GM21360 (cell line): Measurements from ENCODE around the gene NLRP4.
"Not testable (repeated sequence)": the region's sequence is repeated elsewhere in the genome, so short reads cannot be mapped to it uniquely, and the experiment has no call there.

Experiments
- ATAC-seq: cut with Tn5 transposase; IDR thresholded peaks from one replicate; pipeline ENCODE4 v1.9.1; 2021; ENCODE audit warnings: mild to moderate bottlenecking, moderate library complexity; ENCODE audit not compliant: unreplicated experiment

NLRP4 gene

GRCh38 chr19:55882626-55883025 lies 46.3 kb downstream of the NLRP4 start:
- no peak for ATAC-seq

GRCh38 chr19:55898911-55899310 lies 62.6 kb downstream of the NLRP4 start:
- ATAC-seq = no peak

GRCh38 chr19:55901369-55902079 lies 65.2 kb downstream of the NLRP4 start:
- no peak for ATAC-seq

- no peak for ATAC-seq
Observed at GRCh38 chr19:55902080-55902751, 65.9 kb downstream of the NLRP4 start.

- no peak for ATAC-seq
Observed at GRCh38 chr19:55907286-55907685, 70.9 kb downstream of the NLRP4 start.

GRCh38 chr19:55907746-55908145 lies 71.4 kb downstream of the NLRP4 start:
- ATAC-seq = no peak

GRCh38 chr19:55909801-55910200 lies 73.5 kb downstream of the NLRP4 start:
- ATAC-seq = no peak

GRCh38 chr19:55912916-55913315 lies 76.6 kb downstream of the NLRP4 start:
- no peak for ATAC-seq

- ATAC-seq = no peak
Observed at GRCh38 chr19:55913643-55914268, 77.4 kb downstream of the NLRP4 start.

- no peak for ATAC-seq
Observed at GRCh38 chr19:55923556-55923955, 87.2 kb downstream of the NLRP4 start.

GRCh38 chr19:55927991-55928390 lies 91.7 kb downstream of the NLRP4 start:
- ATAC-seq = no peak

- ATAC-seq = not testable (repeated sequence)
Observed at GRCh38 chr19:55929258-55929657, 92.9 kb downstream of the NLRP4 start.

- ATAC-seq = no peak
Observed at GRCh38 chr19:55930996-55931515, 94.7 kb downstream of the NLRP4 start.
